Glutamatergic neuron (in vitro differentiated cells): ENCODE measurements around the gene MRPL14. TPM values are rescaled to one million over a fixed set of nuclear protein-coding genes. Genes with fewer than 3 reads are reported as not detected.

Experiments
- DNase-seq: peaks from one replicate; pipeline ENCODE4 v3.0.0; 2022
- H3K27ac Mint-ChIP-seq: one replicate; pipeline ENCODE4 v1.8.0; 2020; ENCODE audit warnings: mild to moderate bottlenecking, mixed read lengths, inconsistent platforms; ENCODE audit not compliant: unreplicated experiment
- H3K27me3 Mint-ChIP-seq: one replicate; pipeline ENCODE4 v1.8.0; 2020; ENCODE audit warnings: mild to moderate bottlenecking, moderate library complexity, mixed read lengths, inconsistent platforms; ENCODE audit not compliant: unreplicated experiment
- H3K36me3 Mint-ChIP-seq: one replicate; pipeline ENCODE4 v1.8.0; 2020; ENCODE audit warnings: mild to moderate bottlenecking, mixed read lengths, inconsistent platforms; ENCODE audit not compliant: unreplicated experiment
- H3K4me1 Mint-ChIP-seq: one replicate; pipeline ENCODE4 v1.8.0; 2020; ENCODE audit warnings: mild to moderate bottlenecking, low read depth, mixed read lengths, inconsistent platforms; ENCODE audit not compliant: unreplicated experiment
- H3K4me3 Mint-ChIP-seq: one replicate; pipeline ENCODE4 v1.8.0; 2020; ENCODE audit warnings: mild to moderate bottlenecking, mixed read lengths, inconsistent platforms; ENCODE audit not compliant: unreplicated experiment
- H3K9me3 Mint-ChIP-seq: one replicate; pipeline ENCODE4 v1.8.0; 2020; ENCODE audit warnings: mild to moderate bottlenecking, moderate library complexity, mixed read lengths, inconsistent platforms; ENCODE audit not compliant: unreplicated experiment
- total RNA-seq: library from RNA; stranded (reverse); fragmentation: NEBNext Ultra II Directional; extraction: Animal tissue kit (Norgen Biotek cat#: 25700); gene quantifications from one replicate; pipeline ENCODE4 v1.2.1, GENCODE V29; 2021; ENCODE audit not compliant: unreplicated experiment
- TF ChIP-seq, protein P1 (sequence below): fragments of 200-600 bp; sonication (generic); IDR thresholded peaks from one replicate; pipeline ENCODE4 v1.5.0; 2021; ENCODE audit not compliant: partially characterized antibody, unreplicated experiment

The MRPL14 gene
- total RNA-seq, 1 donor from 2014 or later = 31.7 TPM

DNA sequence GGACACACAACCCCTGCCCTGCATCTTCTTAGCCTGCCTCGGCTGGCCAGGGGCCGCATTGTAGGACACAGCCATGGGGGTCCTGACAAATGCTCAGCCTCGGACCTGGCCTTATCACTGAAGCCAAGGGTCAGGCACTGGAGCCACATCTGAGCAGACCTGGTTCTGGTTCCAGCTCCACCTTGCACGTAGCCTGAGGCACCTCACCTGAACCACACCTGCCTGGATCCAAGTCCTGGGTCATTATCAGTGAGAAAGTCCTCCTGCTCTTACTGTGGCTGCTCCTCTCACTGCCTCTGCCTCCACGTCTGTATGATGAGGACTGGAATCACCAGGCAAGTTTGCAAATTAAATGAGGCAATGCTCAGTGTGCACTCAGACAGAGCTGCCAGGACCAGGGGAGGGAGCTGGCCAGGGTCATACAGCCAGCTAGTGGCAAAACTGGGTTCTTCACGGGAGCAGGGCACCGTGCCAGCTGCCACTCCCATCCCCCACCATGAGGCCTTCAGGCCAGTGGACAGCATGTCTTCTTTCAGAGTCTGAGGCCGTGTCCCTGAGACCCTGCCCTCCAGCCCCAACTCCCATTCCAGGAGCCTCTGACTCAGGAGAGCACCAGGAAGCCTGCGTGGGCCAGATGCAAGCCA, 40.2 kb downstream of the MRPL14 start:
- no peaks in the 10 kb centered on the region for H3K9me3 Mint-ChIP-seq
- no peaks in the 10 kb centered on the region for H3K4me1 Mint-ChIP-seq

DNA sequence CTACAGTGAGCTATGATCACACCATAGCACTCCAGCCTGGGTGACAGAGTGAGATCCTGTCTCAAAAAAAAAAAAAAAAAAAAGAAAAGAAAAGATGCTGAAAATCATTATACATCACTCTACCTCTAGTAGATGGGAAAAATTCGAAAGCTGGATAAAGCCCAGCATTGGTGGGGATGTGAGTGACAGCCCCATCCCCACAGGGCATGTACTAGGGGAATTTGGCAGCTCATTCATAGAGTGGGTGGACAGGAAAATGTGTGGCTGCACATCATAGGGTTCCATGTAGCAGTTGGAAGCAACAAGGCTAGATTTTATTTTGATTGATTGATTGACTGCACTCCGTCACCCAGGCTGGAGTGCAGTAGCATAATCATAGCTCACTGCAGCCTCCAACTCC, 42.0 kb downstream of the MRPL14 start:
- H3K9me3 Mint-ChIP-seq = no peaks in the 10 kb centered on the region
- H3K4me1 Mint-ChIP-seq = no peaks in the 10 kb centered on the region
- H3K36me3 Mint-ChIP-seq = no peaks in the 10 kb centered on the region
- no peaks in the 10 kb centered on the region for H3K27me3 Mint-ChIP-seq
- TF ChIP-seq, protein P1, sequence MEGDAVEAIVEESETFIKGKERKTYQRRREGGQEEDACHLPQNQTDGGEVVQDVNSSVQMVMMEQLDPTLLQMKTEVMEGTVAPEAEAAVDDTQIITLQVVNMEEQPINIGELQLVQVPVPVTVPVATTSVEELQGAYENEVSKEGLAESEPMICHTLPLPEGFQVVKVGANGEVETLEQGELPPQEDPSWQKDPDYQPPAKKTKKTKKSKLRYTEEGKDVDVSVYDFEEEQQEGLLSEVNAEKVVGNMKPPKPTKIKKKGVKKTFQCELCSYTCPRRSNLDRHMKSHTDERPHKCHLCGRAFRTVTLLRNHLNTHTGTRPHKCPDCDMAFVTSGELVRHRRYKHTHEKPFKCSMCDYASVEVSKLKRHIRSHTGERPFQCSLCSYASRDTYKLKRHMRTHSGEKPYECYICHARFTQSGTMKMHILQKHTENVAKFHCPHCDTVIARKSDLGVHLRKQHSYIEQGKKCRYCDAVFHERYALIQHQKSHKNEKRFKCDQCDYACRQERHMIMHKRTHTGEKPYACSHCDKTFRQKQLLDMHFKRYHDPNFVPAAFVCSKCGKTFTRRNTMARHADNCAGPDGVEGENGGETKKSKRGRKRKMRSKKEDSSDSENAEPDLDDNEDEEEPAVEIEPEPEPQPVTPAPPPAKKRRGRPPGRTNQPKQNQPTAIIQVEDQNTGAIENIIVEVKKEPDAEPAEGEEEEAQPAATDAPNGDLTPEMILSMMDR = no peak
- no peak overlapping the region for H3K4me3 Mint-ChIP-seq
- no peak for DNase-seq
- H3K27ac Mint-ChIP-seq = no peak overlapping the region

More for the DNA sequence above, 40.2 kb downstream of the MRPL14 start:
- H3K27me3 Mint-ChIP-seq = no peaks in the 10 kb centered on the region
- TF ChIP-seq, protein P1 = no peak
- H3K27ac Mint-ChIP-seq = no peak overlapping the region
- H3K4me3 Mint-ChIP-seq = no peak overlapping the region
- no peaks in the 10 kb centered on the region for H3K36me3 Mint-ChIP-seq
- no peak for DNase-seq

DNA sequence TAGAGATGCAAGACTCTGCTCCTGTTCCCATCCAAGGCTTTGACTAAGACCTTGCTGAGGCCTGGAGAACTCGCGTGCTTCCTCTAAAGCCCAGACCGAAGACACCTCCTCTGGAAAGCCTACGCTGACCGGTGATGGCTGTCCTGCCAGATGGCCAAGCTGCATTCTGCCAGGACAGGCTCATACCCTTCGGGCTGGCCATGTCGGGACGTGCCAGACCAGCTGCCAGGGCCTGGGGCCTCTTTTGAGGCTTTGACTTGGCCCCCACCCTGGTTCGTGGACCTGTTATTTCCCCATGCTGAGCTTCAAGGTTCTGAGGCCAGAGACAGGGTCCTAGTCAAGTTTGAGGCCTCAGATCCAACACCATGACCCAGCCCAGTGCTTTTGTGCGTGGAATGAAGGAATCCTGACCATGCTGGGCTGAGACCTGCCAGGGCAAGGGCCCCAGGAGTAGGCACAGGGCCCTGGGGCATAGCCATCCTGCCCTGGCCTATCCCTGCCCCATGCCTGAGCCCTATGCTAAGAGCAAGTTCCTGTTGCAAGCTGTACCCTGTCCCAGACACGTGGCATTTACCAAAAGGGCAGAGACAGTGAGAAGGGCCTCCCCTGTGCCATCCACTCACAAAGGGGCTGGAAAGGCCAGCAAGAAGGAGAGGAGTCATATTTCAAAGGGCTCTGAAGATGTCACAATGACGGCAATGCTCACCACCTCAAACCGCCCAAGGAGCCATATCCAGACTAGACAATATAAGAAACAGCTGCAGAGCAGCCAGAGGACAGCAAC, 42.8 kb downstream of the MRPL14 start:
- no peak for DNase-seq
- TF ChIP-seq, protein P1 = no peak
- Mint-ChIP-seq H3K4me1 (no peaks in the 10 kb centered on the region), H3K36me3 (no peaks in the 10 kb centered on the region), H3K9me3 (no peaks in the 10 kb centered on the region), H3K4me3 (no peak overlapping the region), H3K27ac (no peak overlapping the region), H3K27me3 (no peaks in the 10 kb centered on the region)

DNA sequence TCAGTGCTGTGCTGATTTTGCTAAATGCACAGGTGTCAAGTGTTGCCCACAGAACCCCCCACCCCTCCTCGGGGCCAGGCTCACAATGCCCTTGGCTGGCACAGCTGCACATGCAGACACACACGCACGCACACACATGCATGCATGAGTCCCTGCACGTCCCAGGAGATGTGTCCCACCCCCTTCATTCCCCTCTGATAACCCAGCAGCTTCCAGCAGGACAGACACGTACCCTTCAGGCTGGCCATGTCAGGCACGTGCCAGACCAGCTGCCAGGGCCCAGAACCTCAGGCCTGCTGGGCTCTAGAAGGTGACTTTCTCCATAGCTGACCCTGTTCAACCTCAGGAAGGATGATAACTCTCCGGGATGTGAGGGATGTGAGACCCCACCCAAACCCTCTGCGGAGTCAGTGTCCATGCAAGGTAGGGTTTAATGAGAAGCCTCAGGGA, 44.4 kb downstream of the MRPL14 start:
- Mint-ChIP-seq H3K27me3 (no peaks in the 10 kb centered on the region), H3K27ac (no peak overlapping the region)

More for the DNA sequence above, 44.4 kb downstream of the MRPL14 start:
- no peak for DNase-seq
- H3K9me3 Mint-ChIP-seq = no peaks in the 10 kb centered on the region
- TF ChIP-seq, protein P1 = no peak
- no peaks in the 10 kb centered on the region for H3K36me3 Mint-ChIP-seq
- H3K4me3 Mint-ChIP-seq = no peak overlapping the region
- no peaks in the 10 kb centered on the region for H3K4me1 Mint-ChIP-seq
